TTC549 (cell line): ENCODE results near the gene S100A8.
"Not testable (repeated sequence)": the region's sequence is repeated elsewhere in the genome, so short reads cannot be mapped to it uniquely, and the experiment has no call there.

Experiments used
- FAIRE-seq: peaks from 2 replicates; lab custom pipeline; 2012; peaks lifted over from hg19 to GRCh38; lab: Jason Lieb, UNC

S100A8 gene

DNA sequence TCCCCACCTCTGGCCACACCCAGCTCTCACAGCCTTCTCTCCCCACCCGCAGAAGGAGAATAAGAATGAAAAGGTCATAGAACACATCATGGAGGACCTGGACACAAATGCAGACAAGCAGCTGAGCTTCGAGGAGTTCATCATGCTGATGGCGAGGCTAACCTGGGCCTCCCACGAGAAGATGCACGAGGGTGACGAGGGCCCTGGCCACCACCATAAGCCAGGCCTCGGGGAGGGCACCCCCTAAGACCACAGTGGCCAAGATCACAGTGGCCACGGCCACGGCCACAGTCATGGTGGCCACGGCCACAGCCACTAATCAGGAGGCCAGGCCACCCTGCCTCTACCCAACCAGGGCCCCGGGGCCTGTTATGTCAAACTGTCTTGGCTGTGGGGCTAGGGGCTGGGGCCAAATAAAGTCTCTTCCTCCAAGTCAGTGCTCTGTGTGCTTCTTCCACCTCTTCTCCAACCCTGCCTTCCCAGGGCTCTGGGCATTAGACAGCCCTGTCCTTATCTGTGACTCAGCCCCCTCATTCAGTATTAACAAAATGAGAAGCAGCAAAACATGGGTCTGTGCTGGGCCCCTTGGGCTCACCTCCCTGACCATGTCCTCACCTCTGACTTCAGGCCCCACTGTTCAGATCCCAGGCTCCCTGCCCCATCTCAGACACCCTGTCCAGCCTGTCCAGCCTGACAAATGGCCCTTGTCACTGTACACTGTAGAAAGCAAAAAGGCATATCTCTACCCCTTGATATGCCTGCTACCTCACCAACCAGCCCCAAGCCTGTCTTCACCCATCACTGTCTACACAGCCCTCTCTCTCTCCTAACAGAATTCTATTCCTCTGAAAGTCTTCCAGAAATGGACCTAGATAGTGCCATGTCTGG lies 30.0 kb downstream of the S100A8 start:
- FAIRE-seq: no peak

DNA sequence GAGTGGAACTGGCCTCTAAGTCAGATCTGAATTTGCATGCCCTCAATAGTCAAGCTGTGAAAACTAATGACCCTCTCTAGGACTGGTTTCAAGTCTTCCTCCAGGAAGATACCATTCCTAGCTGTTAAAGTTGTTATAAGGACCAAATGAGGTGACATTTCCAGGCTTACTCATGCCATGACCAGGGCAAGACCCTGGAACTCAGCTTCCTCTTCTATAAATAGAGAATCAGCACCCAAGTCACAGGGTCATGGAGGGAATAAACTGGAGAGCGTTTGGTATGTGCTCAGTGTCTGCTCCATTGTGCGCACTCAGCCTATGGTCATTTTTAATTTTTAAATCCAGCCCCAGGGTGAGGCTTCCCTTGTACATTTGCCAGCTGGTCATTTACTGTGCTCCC lies 30.7 kb downstream of the S100A8 start:
- no peak for FAIRE-seq

DNA sequence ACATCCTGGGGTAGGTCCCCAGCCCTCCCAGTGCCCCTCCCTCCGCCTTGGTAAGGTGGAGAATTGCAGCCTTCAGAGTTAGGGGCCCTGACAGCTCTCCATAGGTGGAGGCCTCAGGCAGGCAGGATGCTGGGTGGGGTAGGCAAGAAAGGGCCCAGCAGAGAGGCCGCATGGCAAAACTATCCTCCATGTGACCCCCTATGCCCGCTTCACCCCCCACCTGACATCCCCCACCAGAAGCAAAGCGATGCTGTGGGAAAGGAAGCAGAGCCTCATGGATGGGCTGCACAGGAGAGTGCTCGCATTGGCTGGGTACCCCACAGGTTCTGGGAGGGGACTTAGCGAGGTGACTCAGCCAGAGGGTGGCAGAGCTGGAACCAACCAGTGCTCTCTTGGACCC lies 31.6 kb downstream of the S100A8 start:
- FAIRE-seq: no peak

DNA sequence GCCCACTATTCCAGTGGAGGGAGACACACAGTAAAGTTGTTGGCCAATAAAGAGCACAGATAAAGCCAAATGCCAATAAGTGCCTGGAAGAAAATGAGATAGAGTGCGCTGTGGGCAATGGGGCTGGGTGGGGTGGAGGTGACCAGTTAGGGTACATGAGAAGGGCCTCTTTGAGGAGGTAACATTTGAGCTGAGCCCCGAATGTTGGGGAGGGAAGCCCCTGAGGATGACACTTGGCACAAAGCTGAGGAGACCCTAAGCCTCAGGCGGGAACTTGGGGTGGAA lies 32.2 kb downstream of the S100A8 start:
- FAIRE-seq: no peak

DNA sequence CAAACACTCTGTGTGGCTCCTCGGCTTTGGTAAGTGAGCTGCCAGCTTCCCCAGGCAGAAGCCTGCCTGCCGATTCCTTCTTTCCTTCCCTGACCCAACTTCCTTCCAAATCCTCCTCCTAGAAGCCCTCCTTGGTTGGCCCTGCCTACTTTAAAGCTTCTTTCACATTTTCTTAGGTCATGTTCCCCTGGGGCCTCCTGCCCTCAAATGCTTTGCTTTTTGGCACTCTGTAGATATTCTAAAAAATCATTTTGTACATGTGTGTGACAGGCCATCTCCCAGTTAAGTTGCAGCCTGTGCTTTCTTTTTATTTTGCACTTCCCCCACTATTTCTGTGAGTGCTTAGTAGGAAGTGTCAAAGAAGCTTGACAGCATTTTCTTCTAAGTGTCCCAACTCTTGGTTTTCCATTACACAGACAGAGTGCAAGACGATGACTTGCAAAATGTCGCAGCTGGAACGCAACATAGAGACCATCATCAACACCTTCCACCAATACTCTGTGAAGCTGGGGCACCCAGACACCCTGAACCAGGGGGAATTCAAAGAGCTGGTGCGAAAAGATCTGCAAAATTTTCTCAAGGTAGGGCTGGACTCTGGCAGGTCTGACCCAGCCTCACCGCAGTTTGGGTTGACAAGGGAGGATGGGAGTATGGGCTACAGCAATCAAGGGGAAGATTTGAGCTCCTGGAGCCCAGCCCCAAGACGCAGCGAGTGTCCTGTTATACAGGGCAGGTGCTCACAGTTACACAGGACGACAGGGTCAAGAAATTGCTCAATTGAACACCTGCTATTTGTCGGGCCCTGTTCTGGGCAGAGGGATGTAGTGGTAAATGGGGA lies 32.8 kb downstream of the S100A8 start, which contains the start of gene S100A9:
TSS of gene S100A9 (plus strand) at position 2 of the 838 bp plus-strand sequence. CDS start at position 432, 430 bp downstream.
- FAIRE-seq: no peak

DNA sequence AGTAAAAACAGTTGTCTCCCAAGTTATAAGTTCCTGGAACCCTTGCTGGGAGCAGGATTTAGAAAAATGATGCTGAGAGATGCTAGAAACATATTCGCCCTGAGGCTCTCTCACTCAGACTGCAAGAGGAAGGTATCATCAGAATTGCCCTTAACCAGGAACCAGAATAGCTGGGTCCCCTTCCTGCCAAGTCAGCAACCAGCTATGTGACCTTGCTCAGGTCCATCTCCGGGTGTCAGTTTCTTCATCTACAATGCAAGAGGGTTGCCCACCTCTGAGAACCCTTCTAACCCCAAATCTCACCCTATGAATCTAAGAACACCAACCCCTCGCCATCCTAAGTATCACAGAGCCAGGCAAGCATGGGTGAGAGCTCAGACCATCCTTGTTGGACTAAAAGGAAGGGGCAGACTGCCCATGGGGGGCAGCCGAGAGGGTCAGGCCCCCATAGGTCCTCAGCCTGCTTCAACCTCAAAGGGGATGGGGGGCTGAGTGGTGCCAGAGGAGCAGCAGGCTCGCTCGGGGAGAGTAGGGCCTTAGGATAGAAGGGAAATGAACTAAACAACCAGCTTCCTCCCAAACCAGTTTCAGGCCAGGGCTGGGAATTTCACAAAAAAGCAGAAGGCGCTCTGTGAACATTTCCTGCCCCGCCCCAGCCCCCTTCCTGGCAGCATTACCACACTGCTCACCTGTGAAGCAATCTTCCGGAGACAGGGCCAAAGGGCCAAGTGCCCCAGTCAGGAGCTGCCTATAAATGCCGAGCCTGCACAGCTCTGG lies 33.6 kb downstream of the S100A8 start:
- FAIRE-seq: no peak

DNA sequence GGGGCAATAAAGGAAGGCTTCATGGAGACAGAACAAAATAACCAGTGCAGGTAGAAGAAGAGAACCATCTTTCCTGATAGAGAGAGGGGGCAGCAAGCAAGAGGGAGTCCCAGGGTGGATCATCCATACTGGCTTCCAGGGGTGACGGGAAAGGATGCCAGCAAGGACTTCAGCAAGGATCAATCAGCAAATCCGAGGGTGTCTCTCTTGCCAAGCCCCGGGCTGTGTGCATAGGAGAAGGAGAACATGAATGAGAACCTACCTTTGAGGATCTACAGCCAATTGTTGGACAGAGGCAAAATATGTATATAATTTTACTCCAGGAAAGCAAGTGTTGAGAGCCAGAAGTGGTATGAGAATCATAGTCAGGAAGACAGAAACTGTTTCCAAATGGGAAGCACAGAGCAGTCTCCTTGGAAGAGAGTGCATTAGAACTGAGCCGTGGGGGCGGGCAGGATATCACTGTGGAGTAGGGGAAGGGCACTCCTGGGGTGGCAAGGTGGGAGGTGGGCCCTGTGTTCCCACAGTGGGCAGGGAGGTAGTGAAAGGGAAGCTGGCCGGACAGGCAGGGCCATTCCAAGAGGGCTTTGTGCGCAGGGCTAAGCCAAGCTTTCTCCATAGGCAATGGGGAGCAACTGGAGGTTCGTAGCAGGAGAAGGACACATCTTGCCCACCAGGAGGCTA lies 34.3 kb downstream of the S100A8 start:
- FAIRE-seq: no peak

DNA sequence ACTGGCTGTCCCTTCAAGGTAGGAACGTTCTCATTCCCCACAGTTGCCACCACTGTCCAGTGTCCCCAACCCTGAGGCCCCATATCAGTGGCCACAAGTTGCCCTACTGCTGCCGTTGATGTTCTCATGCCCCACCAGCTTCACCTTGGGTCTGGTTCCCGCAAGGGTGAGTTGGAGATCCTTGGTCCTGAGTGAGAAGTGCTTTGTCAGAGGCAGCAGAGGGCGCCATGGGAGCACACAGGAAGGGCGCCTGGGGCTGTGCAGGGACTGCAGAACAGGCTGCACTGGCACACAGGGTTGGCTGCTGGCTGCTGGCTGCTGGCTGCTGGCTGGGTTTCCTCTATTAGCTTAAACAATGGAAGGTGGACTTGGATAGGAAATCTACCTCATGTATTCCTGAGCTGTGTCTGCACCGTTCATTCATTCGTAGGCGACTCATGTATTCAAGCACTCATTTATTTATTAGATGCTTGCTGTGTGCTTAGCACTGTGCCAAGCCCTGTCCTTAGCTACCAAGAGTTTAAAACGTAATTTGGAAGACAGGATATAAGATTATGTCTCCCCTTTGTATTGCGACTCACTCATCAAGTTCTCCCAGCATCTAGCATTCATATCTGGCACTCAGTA lies 35.3 kb downstream of the S100A8 start:
- peak; percentile 68 for FAIRE-seq

DNA sequence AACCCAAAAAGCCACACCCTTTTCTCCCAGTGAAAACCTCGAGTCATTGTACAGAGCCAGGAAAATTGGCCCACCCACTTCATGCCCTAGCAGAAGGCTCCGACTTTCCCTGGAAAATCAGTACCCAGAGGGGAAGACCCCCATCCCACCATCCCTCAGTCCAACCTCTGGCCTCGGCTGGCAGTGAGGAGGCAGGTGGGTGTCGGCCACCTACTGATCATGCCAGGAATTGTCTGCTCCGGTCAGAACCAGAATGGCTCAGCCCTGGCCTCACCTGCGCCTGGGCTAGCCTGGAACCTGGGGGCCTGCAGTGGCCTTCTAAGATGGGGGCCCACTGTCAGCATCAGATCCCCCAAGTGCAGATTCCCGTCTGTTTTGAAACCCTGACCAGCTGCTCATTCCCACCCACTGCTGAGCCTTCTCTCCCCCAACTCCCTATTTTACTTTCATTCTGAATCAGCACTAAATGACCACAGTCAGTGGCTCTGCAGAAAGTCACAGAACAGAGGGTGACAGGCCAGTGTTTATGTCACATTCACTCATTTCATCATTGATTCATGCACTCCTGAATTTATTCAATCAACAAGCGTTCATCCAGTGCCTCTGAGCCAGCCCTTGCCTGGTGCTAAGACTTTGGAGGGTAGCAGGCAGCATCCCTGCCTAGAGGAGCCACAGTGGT lies 36.2 kb downstream of the S100A8 start:
- no peak for FAIRE-seq

DNA sequence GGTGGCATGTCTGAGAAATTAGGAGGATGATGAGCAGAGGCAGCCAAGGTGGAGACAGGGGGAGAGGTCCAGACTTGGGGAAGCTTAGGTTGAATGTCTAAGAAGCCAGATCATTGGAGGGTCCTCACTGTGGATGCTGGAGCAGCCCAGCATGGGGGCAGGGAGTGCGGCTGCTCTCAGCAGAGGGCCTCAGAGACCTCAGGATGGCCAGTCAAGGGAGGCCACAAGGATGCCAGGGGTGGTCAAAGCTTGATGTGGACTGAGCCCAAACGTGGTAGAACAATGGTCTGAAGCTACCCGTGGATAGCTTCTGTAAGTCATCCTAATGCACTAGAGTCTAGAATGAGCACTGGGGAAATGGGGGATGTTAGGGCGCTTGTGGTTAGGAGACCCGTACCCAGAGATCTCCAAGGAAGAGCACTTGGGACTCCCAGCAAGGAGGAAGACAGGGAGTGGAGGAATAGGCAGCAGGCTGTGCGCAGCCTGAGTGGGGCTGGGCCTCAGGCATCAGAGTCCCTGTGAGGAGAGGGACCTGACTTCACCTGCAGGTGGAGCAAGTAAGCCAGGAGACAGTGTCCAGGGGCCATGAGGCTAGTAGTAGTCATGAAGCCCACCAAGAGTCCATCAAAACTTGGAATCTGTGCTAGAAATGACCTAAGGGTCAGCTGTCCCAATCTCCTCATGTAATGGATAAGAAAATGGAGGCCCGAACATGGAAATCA lies 37.5 kb downstream of the S100A8 start:
- no peak for FAIRE-seq

DNA sequence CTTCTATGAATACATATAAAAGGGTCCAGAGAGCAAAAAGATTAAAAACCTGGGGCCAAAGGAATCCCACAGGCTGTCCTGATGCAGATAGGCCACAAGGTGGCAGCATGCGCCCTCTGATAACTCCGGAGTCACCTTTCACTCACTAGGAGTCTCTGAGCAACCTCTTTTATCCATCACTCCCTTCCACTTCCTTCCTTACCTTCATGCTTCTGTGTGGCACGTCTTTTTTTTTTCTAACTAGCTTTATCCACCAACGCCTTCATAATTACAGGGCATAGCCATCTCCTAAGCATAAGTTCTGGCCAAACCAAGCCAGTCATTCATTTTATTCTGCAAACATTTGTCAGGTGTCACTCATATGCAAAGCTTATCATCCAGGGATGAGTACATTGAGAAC lies 38.4 kb downstream of the S100A8 start:
- peak; percentile 92 for FAIRE-seq

DNA sequence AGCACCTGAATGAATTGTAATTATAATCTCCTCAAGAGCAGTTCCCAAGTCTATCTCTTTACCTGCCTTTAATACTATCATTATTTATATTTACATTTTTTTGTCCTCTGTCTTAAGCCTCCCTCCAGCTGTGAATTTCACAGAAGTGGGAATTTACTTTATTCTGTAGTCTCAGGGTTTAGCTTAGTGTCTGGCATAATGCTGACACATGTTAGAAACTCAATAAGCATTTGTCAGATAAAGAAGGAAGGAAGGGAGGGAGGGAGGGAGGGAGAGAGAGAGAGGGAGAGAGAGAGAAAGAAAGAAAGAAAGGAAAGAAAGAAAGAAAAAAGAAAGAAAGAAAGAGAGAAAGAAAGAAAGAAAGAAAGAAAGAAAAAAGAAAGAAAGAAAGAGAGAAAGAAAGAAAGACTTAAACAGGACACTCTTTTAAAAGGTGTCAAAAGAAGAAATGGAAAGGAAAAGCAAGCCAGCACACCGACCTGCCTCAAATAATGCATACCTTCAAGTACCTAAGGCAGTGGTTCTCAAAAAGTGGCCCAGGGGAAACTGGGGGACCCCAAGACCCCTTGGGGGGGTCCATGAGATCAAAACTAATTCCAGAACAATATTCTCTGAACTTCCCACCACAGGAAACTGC lies 40.4 kb downstream of the S100A8 start:
- FAIRE-seq: no peak

DNA sequence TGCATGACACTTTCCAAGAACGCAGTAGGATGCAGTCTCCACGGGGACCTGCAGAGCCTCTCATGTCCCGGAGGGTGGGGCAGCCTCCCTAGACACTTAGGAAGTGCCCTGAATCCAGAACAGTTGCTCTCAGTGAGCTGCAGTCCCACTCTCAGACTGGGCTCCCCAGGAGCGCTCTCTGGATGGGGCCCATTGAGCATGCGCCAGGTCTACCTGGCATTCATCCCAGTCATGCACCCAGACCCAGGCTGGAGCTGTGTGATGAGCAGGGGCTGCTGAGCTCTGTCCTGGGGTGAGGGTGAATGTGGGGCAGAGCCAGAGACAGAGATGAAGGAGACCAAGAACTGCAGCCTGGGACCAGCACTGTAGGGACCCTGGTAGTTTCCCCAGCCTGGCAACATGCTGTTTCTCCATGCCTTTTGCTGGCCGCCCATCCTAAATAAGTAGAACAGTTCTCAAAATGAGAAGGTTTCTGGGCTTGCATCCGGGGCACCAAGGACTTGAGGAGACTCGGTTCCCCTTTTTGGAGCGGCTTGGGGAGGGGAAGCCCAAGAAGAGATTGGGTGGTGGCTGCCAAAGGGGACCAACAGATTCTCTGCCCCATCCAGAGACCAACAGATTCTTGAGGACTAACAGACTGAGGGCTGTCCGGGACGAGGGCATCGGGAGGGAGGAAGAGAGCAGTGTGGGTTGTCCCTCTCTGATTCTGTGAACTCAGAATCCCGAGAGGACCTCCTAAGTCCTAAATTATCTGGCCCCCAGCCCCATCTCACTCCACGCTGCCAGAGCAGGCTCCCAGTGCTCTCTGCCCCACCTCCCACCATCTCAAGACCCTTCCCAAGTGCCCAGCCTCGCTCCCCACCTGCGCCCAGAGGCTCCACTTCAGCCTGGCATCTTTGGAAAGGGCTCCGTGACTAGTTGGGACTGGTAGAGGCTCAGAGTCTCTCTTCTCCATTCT lies 41.2 kb downstream of the S100A8 start:
- no peak for FAIRE-seq

DNA sequence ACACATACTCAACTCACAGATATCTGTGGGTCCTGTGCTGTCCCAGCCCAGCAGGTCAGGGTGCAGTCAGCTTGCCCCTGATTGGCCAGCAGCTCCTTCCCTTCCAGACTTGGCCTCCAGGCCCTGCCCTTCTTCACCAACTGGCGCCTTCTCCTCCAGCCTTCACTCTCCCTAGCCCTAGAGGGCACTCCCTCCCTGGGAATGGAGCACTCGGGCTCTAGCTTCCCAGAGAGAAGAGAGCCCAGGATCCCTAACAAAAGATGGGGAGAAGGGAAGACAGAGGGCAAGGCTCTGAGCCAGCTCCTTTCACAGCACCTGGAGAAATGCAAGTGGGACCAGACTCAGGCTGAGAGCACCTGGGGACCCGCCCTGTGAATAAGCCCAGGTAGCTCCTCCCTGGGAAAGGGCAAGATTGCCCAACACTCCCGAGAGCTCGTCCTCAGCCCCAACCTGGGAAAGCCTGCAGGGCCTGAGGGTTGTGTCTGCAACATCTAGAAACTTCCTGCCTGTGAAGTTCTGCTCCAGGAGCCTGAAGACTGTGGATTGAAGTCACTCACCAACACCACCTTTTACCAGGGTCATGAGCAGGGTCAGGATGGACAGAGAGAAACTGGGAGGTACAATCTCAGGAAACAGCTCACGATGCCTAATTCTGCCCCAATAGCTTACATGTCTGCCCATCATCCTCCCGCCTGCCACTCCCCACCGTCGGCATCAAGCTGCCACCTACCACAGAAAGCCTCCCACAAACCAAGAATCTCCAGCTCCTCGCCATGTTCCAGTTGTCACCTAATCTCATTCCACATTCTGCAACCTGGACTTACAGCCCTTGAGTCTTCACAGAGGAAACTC lies 42.1 kb downstream of the S100A8 start, which contains the start of gene PGLYRP4:
TSS of gene PGLYRP4 (minus strand) at position 331 of the 852 bp plus-strand sequence. CDS start 909 bp downstream, outside the sequence.
- FAIRE-seq: no peak

DNA sequence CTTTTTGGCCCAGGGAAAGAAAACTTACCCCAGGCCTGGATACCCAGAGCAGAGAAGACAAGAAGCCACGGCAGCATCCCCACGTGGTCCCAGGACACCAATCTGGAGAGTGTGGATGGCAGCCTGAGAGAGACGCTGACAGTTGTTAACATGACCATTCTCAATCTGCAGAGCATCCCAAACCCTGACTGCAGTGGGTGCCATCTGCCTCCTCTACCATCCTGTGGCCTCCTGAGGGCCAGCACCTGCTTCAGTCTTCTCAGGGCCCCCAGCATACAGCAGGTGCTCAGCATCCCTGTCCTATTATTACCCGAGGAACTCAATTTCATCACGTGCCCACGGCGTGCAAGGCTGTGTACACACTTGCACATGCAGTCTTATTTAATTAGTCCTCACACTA lies 43.0 kb downstream of the S100A8 start:
- FAIRE-seq: no peak

DNA sequence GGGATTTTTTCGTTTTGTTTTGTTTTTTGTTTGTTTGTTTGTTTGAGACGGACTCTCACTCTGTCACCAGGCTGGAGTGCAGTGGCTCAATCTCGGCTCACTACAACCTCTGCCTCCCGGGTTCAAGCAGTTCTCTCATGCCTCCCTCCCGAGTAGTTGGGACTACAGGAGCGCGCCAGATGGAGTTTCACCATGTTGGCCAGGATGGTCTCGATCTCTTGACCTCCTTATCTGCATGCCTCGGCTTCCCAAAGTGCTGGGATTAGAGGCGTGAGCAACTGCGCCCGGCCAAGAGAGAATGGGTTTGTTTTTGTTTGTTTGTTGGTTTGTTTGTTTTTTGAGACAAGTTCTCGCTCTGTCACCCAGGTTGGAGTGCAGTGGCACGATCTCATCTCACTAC lies 43.8 kb downstream of the S100A8 start:
- not testable (repeated sequence) for FAIRE-seq

DNA sequence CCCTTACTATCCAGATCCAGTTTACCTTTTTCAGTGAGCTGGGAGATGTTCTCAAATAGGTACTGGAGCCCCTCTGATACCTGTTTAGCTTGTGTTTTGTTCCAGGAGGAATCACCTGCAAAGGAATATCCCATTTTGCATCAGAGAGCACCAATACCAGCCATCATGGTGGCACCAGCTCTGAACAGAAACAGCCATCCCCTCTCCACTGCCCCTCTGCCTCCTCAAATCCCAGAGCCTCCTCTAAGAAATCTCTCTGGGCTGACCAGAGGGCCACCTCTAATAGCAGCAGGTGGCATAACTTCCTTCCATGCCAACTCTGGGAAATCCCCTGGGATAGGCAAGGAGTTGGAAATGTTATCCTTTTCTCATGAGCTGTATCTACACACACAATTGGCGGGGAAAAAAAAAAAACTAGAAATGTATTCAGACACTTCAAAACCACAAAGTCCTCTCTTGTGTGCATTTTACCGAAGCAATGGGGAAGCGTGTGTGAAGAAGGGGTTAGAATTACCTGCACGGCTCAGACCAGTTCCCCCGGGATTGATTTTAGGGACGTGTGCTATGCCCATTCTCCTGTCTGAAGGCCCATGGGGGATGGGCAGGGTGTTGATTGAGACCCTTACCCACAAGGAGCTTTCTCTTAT lies 44.7 kb downstream of the S100A8 start:
- FAIRE-seq: no peak
